Heart left ventricle (tissue), 13 donors: ENCODE results near the gene ITGA2.

ENCODE experiments used
- CTCF ChIP-seq, 12 donors: fragments of 200-600 bp; sonication (generic) in 4 of 12; IDR thresholded peaks; one replicate each; pipeline versions ENCODE4 v1.5.0 to v1.8.0; 2018 to 2022; ENCODE audit warnings: antibody characterized with exemption in 12 of 12, mild to moderate bottlenecking in 5 of 12
- POLR2A ChIP-seq, 2 donors: fragments of 450-650 bp; IDR thresholded peaks; one replicate each; pipeline ENCODE4 v1.6.1; 2017; ENCODE audit warnings: antibody characterized with exemption in 2 of 2, mild to moderate bottlenecking in 2 of 2, moderate library complexity in 2 of 2
- donor health status: ischemic (EF 13 %, LVEDD 7.1; RV severe dilation, severe dysfunction).
- donor health status: DM: no; HTN: yes; CAD: no.
- donor health status: DM: no; HTN: no; CAD: no.
- donor health status: ischemic (EF 25% LVEDD 6.9; RV normal size, moderate dysfunction).
- donor health status: ischemic (EF 25% LVEDD 5.7; RV mildly dilated, moderate dysfunction).
- donor health status: ischemic (EF 35%, LVEDD 5.7; RV mildly dilated, moderate dysfunction).
- donor health status: nonischemic (EF 11% LVEDD 7.7; RV severe dilation, severe dysfunction).
- donor health status: DM: yes; HTN: yes; CAD: no.
- donor health status: PGD.
- donor health status: ischemic (EF 29% LVEDD 5.4; RV normal size, mild dysfunction).
- donor health status: nonischemic (EF 23%, LVEDD 6.1; RV moderate dilation, normal function).

GRCh38 chr5:53063176-53063575, 74.0 kb downstream of the ITGA2 start:
- TF ChIP-seq CTCF (IDR thresholded peaks at IDR 0.05) (no peak), POLR2A (IDR thresholded peaks at IDR 0.05) (no peak)
